T-cell (primary cell): ENCODE measurements around the gene PDE4B. TPM values are rescaled to one million over a fixed set of nuclear protein-coding genes. Genes with fewer than 3 reads are reported as not detected.
"Not testable (repeated sequence)": the region's sequence is repeated elsewhere in the genome, so short reads cannot be mapped to it uniquely, and the experiment has no call there.

Experiments used
- ATAC-seq, 4 experiments: fragments of 200-7000 bp in 3 of 4; fragments of 150-1000 bp in 1 of 4; cut with Tn5 transposase; replicated peaks in 1 of 4; 1 replicate in 3 of 4; 2 replicates in 1 of 4; pipeline ENCODE4 v1.10.0; 2021; ENCODE audit warnings: moderate library complexity in 3 of 4, mild to moderate bottlenecking in 2 of 4, moderate number of reproducible peaks in 1 of 4
- CTCF ChIA-PET, 2 donors: fragments of 300-600 bp; sonication (Branson Sonifier 250); formaldehyde crosslinking; loops; one replicate each; lab custom pipeline; 2022; ENCODE audit warnings: antibody characterized with exemption in 2 of 2; lab: Charles Lee
- POLR2A ChIA-PET, 2 donors: fragments of 300-600 bp; sonication (Branson Sonifier 250); formaldehyde crosslinking; loops; one replicate each; lab custom pipeline; 2022; ENCODE audit warnings: antibody characterized with exemption in 2 of 2; lab: Charles Lee
- DNase-seq, 35 experiments: peaks; one replicate each; pipeline versions ENCODE4 v3.0.0 to v3.0.0-alpha.2; 2013 to 2023
- H3K27ac ChIP-seq: one replicate; pipeline ENCODE4 v1.5.1; 2013; ENCODE audit warnings: low read length
- H3K27me3 ChIP-seq, 2 experiments: replicated peaks in 1 of 2; 1 replicate in 1 of 2; 2 replicates in 1 of 2; pipeline versions ENCODE4 v1.6.1 to v1.7.0; 2013; ENCODE audit warnings: low read length in 1 of 2, mixed read lengths in 1 of 2; ENCODE audit not compliant: control insufficient read depth in 2 of 2, insufficient read depth in 2 of 2; ENCODE audit errors: extremely low read depth in 1 of 2
- H3K36me3 ChIP-seq, 2 donors: 1 replicate in 1 of 2; 2 replicates in 1 of 2; pipeline versions ENCODE4 v1.6.1 to v1.7.0; 2013; ENCODE audit warnings: low read length in 1 of 2; ENCODE audit not compliant: control insufficient read depth in 2 of 2, insufficient read depth in 1 of 2; ENCODE audit errors: extremely low read depth in 1 of 2
- H3K4me1 ChIP-seq, 2 experiments: 1 replicate in 1 of 2; 2 replicates in 1 of 2; pipeline versions ENCODE4 v1.6.1 to v1.7.0; 2013; ENCODE audit warnings: low read length in 2 of 2, mixed read lengths in 1 of 2; ENCODE audit not compliant: insufficient read depth in 2 of 2, control insufficient read depth in 1 of 2; ENCODE audit errors: extremely low read depth in 1 of 2
- H3K4me3 ChIP-seq, 2 donors: 1 replicate in 1 of 2; 2 replicates in 1 of 2; pipeline versions ENCODE4 v1.5.1 to v1.7.0; 2013; ENCODE audit warnings: mild to moderate bottlenecking in 2 of 2, low read length in 1 of 2, moderate library complexity in 1 of 2; ENCODE audit not compliant: control insufficient read depth in 1 of 2; ENCODE audit errors: extremely low read depth in 1 of 2
- H3K9me3 ChIP-seq: 2 replicates; pipeline ENCODE4 v1.7.0; 2013
- H3K27ac Mint-ChIP-seq, 2 donors: one replicate each; pipeline ENCODE4 v1.8.0; 2020 to 2021; ENCODE audit warnings: mild to moderate bottlenecking in 2 of 2, mixed read lengths in 2 of 2
- H3K27me3 Mint-ChIP-seq, 2 donors: one replicate each; pipeline ENCODE4 v1.8.0; 2021 to 2022; ENCODE audit warnings: mixed read lengths in 2 of 2
- H3K36me3 Mint-ChIP-seq: one replicate; pipeline ENCODE4 v1.8.0; 2021; ENCODE audit warnings: mixed read lengths
- H3K4me1 Mint-ChIP-seq, 3 donors: one replicate each; pipeline ENCODE4 v1.8.0; 2020 to 2022; ENCODE audit warnings: mixed read lengths in 3 of 3, mild to moderate bottlenecking in 1 of 3
- H3K4me3 Mint-ChIP-seq, 3 donors: one replicate each; pipeline ENCODE4 v1.8.0; 2020 to 2022; ENCODE audit warnings: mild to moderate bottlenecking in 3 of 3, mixed read lengths in 3 of 3, moderate library complexity in 3 of 3
- H3K9me3 Mint-ChIP-seq, 3 donors: one replicate each; pipeline ENCODE4 v1.8.0; 2020 to 2022; ENCODE audit warnings: mixed read lengths in 3 of 3
- WGBS: methylation state at CpG from one replicate; pipeline ENCODE4 v1.1.5; 2013; ENCODE audit warnings: missing lambda C conversion rate; ENCODE audit not compliant: insufficient coverage; 5-methylcytosine and 5-hydroxymethylcytosine counted together
- total RNA-seq, 35 experiments: library from RNA in 6 of 35; stranded (reverse) in 6 of 35; fragments of 120-200 nt in 1 of 35; gene quantifications; one replicate each; pipeline versions ENCODE4 v1.2.1 to v1.2.4 and lab custom pipeline; 2013 to 2026

The PDE4B gene
- total RNA-seq, 5 donors from 2014 or later (not counting 1 experiment from before 2014, with no cell fraction given) = 46.3 to 103 (median 54.1) TPM

- ATAC-seq, POLR2A ChIA-PET, H3K4me1 ChIP-seq, H3K27me3 ChIP-seq, H3K27ac ChIP-seq, H3K27me3 Mint-ChIP-seq, H3K4me3 ChIP-seq, H3K9me3 ChIP-seq, H3K4me3 Mint-ChIP-seq, H3K27ac Mint-ChIP-seq, H3K36me3 ChIP-seq, CTCF ChIA-PET, DNase-seq, H3K4me1 Mint-ChIP-seq: not testable (repeated sequence)
- Mint-ChIP-seq H3K9me3 (peaks cover 16 to 19% (median 17%) of the 10 kb centered on the region in 3 donors), H3K36me3 (peaks cover 14% of the 10 kb centered on the region)
- no CpG with 5 or more reads among the region's 2 CpGs for WGBS
Observed at GRCh38 chr1:66420906-66421305, 628.2 kb downstream of the PDE4B start.

DNA sequence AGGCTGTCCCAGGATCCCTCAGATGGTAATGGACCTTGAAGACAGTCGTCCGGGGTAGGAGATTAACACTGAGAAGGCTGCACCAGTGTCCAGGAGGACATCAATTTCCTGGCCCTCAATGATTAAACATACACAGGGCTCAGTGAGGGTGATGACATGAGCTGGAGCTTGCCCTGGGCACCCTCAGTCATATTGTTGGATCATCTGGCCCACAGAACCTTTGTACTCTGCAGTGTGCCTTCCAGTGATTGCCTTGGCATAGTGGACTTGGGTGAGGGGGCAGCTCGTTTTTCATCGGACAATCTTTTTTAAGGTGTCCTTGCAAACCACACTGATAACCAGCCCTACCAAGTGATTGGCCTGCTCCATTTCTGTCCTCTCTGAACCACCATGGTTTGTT lies 630.1 kb downstream of the PDE4B start:
- CTCF ChIA-PET = no interaction called here
- 100% methylated on average over 1 of the region's 4 CpGs for WGBS

More for the DNA sequence above, 630.1 kb downstream of the PDE4B start:
- no peaks in the 10 kb centered on the region for H3K27me3 Mint-ChIP-seq
- ATAC-seq = no peak
- H3K4me1 Mint-ChIP-seq = peaks cover 7 to 11% (median 8%) of the 10 kb centered on the region in 3 donors
- H3K9me3 Mint-ChIP-seq = peaks cover 12 to 15% (median 15%) of the 10 kb centered on the region in 3 donors
- H3K27me3 ChIP-seq = no peaks in the 10 kb centered on the region
- POLR2A ChIA-PET = interaction anchor here in 1 of 2 donors (0.6 kb wide), 1 partner anchor 17 kb away, joined by 4 read pairs; no protein-coding TSS in a partner anchor
- peaks cover 9% of the 10 kb centered on the region for H3K36me3 Mint-ChIP-seq
- H3K4me3 ChIP-seq = no peak overlapping the region
- DNase-seq = no peak
- no peak overlapping the region for H3K27ac ChIP-seq
- H3K27ac Mint-ChIP-seq = no peak overlapping the region
- no peaks in the 10 kb centered on the region for H3K9me3 ChIP-seq
- no peaks in the 10 kb centered on the region for H3K36me3 ChIP-seq
- H3K4me3 Mint-ChIP-seq = no peak overlapping the region
- H3K4me1 ChIP-seq = no peaks in the 10 kb centered on the region
